A673 (cell line): Measurements from ENCODE around the gene KCNC1. TPM values are rescaled to one million over a fixed set of nuclear protein-coding genes. Genes with fewer than 3 reads are reported as not detected.

Experiments used
- BruUV-seq: library from RNA; stranded (reverse); fragments of 400-500 nt; replicated peaks from 2 replicates; lab custom pipeline; 2021; lab: Mats Ljungman, UMichigan
- CTCF ChIA-PET: fragments of 300-600 bp; sonication (Branson Sonifier 250); formaldehyde crosslinking; loops from one replicate; lab custom pipeline; 2022; ENCODE audit warnings: antibody characterized with exemption; lab: Charles Lee
- POLR2A ChIA-PET: fragments of 300-600 bp; sonication (Branson Sonifier 250); formaldehyde crosslinking; loops from one replicate; lab custom pipeline; 2022; ENCODE audit warnings: antibody characterized with exemption; ENCODE audit not compliant: low non-redundant PET; lab: Charles Lee
- DNase-seq: peaks from one replicate; pipeline ENCODE4 v3.0.0-alpha.2; 2015; ENCODE audit warnings: low spot score
- H3K27ac ChIP-seq: fragments of 200-600 bp; sonication (generic); 2 replicates; pipeline ENCODE4 v1.5.1; 2016; ENCODE audit warnings: mixed run types, low read depth, mild to moderate bottlenecking, mixed read lengths, antibody characterized with exemption, low read length; ENCODE audit not compliant: poor library complexity, severe bottlenecking
- H3K27me3 ChIP-seq: fragments of 200-600 bp; sonication (generic); replicated peaks from 2 replicates; pipeline ENCODE4 v1.6.1; 2017; ENCODE audit warnings: mixed run types, low read depth, mild to moderate bottlenecking, mixed read lengths, antibody characterized with exemption, low read length; ENCODE audit not compliant: insufficient read depth, poor library complexity
- H3K36me3 ChIP-seq: fragments of 200-600 bp; sonication (generic); 2 replicates; pipeline ENCODE4 v1.6.1; 2016; ENCODE audit warnings: mixed run types, mild to moderate bottlenecking, mixed read lengths, antibody characterized with exemption, low read length; ENCODE audit not compliant: insufficient read depth, poor library complexity, severe bottlenecking
- H3K4me1 ChIP-seq: fragments of 200-600 bp; sonication (generic); 2 replicates; pipeline ENCODE4 v1.6.1; 2017; ENCODE audit warnings: mixed run types, mild to moderate bottlenecking, mixed read lengths, antibody characterized with exemption, low read length; ENCODE audit not compliant: insufficient read depth, poor library complexity, severe bottlenecking
- H3K4me3 ChIP-seq: fragments of 200-600 bp; sonication (generic); 2 replicates; pipeline ENCODE4 v1.5.1; 2016; ENCODE audit warnings: low read depth, mixed run types, mild to moderate bottlenecking, mixed read lengths, low read length; ENCODE audit not compliant: poor library complexity, severe bottlenecking
- H3K9me3 ChIP-seq: fragments of 200-600 bp; sonication (generic); 2 replicates; pipeline ENCODE4 v1.6.1; 2016; ENCODE audit warnings: mixed run types, low read depth, mild to moderate bottlenecking, mixed read lengths, antibody characterized with exemption, low read length; ENCODE audit not compliant: poor library complexity, severe bottlenecking
- EZH2 ChIP-seq: fragments of 200-600 bp; sonication (generic); IDR thresholded peaks from 2 replicates; pipeline ENCODE4 v1.6.1; 2017; ENCODE audit warnings: borderline replicate concordance, low read depth, mild to moderate bottlenecking, mixed read lengths, antibody characterized with exemption, low read length; ENCODE audit not compliant: poor library complexity, severe bottlenecking
- intact Hi-C: fragments of 100-400 bp; cut with micrococcal nuclease; formaldehyde crosslinking; loops from one replicate; pipeline ENCODE4 v1.10.0; 2022; ENCODE audit not compliant: unreplicated experiment
- total RNA-seq: library from RNA; stranded (reverse); gene quantifications from 2 replicates; pipeline ENCODE4 v1.2.3, GENCODE V29; 2021
- TF ChIP-seq, protein P1 (sequence below): fragments of 300-800, 200-600 bp; sonication (generic); conservative IDR thresholded peaks from 2 replicates; pipeline ENCODE4 v1.5.1; 2017; ENCODE audit warnings: low read depth, mild to moderate bottlenecking, antibody characterized with exemption, low read length, moderate library complexity, mixed read lengths

Gene KCNC1
- total RNA-seq, 1 experiment from 2014 or later = 0.09 TPM

DNA sequence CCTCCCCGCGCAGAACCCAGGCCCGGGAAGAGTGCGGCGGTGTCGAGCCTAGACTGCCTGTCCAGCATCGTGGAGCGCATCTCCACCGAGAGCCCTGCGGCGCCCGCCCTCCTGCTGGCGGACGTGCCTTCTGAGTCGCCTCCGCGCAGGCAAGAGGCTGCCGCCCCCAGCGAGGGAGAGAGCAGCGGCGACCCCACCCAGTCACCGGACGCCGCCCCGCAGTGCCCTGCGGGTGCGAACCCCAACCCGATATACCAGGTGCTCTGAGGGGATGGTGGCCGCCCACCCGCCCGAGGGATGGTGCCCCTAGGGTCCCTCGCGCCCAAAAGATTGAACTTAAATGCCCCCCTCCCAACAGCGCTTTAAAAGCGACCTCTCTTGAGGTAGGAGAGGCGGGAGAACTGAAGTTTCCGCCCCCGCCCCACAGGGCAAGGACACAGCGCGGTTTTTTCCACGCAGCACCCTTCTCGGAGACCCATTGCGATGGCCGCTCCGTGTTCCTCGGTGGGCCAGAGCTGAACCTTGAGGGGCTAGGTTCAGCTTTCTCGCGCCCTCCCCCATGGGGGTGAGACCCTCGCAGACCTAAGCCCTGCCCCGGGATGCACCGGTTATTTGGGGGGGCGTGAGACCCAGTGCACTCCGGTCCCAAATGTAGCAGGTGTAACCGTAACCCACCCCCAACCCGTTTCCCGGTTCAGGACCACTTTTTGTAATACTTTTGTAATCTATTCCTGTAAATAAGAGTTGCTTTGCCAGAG lies 13.2 kb upstream of the KCNC1 start:
- CTCF ChIA-PET = interaction anchor here (1.1 to 1.7 kb wide), 3 partner anchors 9 to 123 kb away, joined by 4 to 5 read pairs (median 4); no protein-coding TSS in a partner anchor
- intact Hi-C loops = no loop called here
- no TSS peak for BruUV-seq

DNA sequence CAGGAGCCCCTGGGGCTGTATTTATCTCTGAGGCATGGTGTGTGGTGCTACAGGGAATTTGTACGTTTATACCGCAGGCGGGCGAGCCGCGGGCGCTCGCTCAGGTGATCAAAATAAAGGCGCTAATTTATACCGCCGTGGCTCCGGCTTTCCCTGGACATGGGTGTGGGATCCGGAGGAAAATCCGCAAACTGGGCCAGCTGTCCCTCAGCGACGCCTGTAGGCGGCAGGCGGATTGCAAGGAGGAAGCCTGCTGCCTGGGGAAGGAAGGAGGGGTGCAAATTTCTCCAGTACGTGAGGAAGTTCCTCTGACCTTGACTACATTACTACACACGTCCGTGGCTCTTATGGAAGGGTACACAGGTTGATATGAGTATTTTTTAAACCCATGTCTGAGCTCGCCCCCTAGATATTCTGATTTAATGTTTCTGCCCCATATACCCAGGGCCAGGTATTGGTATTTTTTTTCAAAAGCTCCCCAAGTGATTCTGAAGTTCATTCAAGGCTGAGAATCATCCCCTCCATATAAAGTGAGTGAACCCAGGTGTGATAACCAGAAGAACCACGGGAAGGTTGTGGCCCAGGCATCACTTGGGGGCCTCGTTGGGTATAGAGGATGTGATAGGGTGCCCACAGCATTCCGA lies 12.5 kb upstream of the KCNC1 start:
- no peaks in the 10 kb centered on the region for H3K9me3 ChIP-seq
- BruUV-seq = no TSS peak
- peak; percentile 34 for DNase-seq

More for the DNA sequence above, 13.2 kb upstream of the KCNC1 start:
- Histone ChIP-seq H3K27me3 (peaks cover 97% of the 10 kb centered on the region), H3K27ac (no peak overlapping the region), H3K4me1 (no peaks in the 10 kb centered on the region), H3K9me3 (no peaks in the 10 kb centered on the region), H3K4me3 (no peak overlapping the region), H3K36me3 (no peaks in the 10 kb centered on the region)
- DNase-seq = no peak
- POLR2A ChIA-PET = interaction anchor here (0.5 kb wide), 1 partner anchor 244 kb away, joined by 3 read pairs; no protein-coding TSS in a partner anchor
- peak; percentile 70 for TF ChIP-seq EZH2
- TF ChIP-seq, protein P1, sequence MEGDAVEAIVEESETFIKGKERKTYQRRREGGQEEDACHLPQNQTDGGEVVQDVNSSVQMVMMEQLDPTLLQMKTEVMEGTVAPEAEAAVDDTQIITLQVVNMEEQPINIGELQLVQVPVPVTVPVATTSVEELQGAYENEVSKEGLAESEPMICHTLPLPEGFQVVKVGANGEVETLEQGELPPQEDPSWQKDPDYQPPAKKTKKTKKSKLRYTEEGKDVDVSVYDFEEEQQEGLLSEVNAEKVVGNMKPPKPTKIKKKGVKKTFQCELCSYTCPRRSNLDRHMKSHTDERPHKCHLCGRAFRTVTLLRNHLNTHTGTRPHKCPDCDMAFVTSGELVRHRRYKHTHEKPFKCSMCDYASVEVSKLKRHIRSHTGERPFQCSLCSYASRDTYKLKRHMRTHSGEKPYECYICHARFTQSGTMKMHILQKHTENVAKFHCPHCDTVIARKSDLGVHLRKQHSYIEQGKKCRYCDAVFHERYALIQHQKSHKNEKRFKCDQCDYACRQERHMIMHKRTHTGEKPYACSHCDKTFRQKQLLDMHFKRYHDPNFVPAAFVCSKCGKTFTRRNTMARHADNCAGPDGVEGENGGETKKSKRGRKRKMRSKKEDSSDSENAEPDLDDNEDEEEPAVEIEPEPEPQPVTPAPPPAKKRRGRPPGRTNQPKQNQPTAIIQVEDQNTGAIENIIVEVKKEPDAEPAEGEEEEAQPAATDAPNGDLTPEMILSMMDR = no peak

More for the DNA sequence above, 12.5 kb upstream of the KCNC1 start:
- ChIA-PET CTCF (interaction anchor here (0.5 to 1.4 kb wide), 3 partner anchors 9 to 484 kb away, joined by 4 to 7 read pairs (median 5); no protein-coding TSS in a partner anchor), POLR2A (no interaction called here)
- Histone ChIP-seq H3K36me3 (no peaks in the 10 kb centered on the region), H3K4me3 (no peak overlapping the region), H3K4me1 (no peaks in the 10 kb centered on the region), H3K27me3 (peaks cover 91% of the 10 kb centered on the region), H3K27ac (no peak overlapping the region)
- intact Hi-C loops = no loop called here
- TF ChIP-seq, protein P1 = peak; percentile 45; the same call in 1 of the 2 replicates
- TF ChIP-seq EZH2 = no peak
